ENCODE measurements around the gene RIPOR3.
"Not testable (repeated sequence)": the region's sequence is repeated elsewhere in the genome, so short reads cannot be mapped to it uniquely, and the experiment has no call there.

RIPOR3 gene

DNA sequence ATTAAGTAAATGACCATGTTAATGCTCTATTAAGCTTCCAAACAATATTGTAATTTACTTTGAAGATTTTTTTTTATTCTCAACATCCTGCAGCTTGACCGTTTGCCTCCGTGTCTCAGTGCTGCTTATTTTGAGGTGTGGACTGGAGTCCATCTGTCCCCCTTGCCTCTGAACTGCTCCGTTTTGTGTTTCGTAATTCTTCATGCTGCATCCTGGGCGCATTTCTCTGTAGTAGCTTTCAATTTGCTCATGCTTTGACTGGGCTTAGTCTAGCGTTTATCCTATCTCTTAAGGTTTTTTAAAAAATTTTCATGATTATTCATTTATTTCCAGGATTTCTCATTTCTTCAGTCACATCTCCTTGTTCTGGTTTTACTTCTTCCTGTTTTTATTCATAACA is 143.4 kb downstream of the RIPOR3 start:
- no peak for DNase-seq

DNA sequence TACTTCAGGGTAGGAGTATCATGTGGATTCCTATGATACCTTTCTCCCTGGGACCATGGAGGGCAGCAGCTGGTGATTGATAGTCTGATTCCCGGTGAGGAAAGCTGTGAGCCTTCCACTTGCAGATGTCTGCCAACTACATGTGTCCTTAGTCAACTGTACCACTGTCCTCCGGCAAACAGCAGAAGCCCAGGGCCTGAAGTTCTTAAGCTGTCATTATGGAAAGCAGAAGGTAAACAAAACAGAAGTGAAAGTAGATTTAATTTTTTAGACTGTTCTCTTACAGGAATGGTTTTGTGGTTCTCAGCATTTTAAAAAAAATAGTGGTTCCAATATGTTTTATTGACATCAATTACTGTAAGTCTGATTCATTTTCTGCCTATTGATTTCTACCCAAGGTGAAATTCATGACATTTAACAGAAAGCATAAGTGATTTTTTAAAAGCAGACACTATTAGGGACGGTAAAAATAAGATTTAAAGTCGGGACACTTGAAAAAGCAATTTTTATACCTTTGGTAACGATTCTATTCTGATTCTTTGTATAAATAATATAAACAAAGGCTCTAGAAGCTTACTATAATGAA is 144.5 kb downstream of the RIPOR3 start:
- peak in 1 of 2 experiments; percentile 26 for DNase-seq

DNA sequence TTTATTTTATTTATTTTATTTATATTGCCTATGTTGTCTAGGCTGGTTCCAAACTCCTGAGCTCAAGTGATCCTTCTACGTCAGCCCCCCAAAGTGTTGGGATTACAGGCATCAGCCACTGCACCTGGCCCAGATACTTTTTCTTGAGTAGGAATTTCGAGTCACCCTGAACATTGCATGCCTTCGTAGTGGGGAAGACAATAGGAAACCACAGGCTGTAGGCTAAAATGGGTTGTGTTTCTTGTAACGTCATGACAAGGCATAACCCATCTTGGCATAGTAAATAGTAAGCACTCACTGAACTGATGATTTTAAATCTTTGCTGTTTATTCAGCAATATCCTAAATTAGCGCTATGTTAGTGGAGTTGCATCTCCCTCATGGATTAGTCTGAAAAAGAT is 146.2 kb downstream of the RIPOR3 start:
- no peak for DNase-seq

DNA sequence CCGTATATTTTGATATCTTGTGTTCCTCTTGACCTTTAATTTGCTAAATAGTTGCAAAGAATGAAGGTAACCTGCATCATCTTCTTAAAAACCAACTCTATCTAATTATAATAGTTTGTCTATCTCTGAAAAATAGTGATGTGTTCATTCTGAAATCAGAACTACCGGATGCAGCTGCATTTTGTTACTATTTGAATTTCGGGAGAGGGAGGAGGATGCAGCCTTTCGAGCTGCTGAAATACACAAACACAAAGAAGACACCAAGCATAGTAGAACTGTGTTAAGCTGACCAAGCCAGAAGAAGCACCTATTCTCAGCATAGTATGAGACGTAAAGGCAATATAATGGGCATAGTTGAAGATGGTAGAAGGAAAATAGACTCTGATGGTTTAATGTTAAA is 148.0 kb downstream of the RIPOR3 start:
- DNase-seq = no peak

DNA sequence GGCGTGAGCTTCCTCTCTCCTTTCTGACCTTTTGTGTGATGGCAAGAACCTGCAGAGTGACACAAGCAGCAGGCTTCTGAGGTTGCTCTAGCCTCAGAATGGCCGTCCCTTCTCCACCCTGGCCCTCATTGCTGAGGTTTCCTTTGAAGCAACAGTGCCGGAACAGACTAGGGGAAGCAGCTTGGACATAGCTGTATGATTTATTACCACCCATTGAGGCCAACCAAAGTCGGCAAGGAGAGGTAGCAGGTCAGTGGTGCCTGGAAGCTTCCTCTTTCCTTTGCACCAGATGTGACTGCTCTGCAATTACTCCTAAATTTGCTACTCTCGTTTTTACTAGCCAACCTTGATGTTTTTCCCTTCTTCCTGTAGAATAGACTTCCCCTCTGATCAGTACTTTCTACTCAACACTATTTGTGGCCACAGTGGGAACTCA is 149.7 kb downstream of the RIPOR3 start:
- no peak for DNase-seq

DNA sequence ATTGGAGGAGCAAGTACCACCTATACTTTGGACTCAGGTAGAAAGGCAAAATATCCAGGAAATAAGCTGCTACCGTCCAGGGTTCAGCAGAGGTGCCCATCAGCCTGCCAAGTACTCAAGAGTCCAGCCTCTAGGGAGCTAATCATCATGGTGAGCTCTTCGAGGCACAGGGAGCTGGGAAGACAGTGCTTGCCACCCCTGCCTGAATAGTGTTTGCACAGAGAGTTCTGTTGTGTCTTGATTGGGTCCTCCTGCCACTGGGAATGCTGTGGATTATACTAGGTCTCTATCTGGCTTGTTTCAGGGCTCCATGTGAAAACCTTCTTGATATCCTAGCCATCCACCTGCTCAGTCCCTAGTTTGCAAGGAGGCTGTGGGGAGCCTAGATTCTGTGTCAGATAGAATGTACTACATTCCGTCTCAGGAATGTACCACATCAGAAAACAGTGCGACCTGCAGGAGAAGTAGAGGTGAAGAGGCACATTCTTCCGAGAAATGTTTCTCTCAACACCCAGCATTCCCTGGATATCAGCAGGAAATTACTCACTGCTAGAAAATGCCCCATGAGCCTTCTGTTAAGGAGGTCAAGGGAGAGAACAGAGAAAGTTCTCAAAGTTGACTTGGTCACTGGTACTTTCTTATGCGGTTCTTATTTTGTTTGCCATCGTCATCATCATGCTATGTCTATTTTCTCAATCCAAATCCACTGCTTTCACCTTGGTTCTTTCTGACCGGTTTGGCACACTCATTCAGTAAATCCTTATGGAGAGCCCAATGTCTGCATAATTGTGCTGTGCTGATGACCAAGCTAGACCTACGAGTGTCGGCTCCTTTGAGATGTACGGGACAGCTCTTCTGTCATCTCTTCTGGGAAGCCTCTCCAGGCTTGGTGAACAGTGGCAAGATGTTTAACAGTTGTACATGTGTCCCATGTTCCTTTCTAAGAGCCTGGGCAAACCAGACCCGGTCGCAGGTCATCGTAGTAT is 150.4 kb downstream of the RIPOR3 start:
- peak; percentile 85 to 97 for DNase-seq

DNA sequence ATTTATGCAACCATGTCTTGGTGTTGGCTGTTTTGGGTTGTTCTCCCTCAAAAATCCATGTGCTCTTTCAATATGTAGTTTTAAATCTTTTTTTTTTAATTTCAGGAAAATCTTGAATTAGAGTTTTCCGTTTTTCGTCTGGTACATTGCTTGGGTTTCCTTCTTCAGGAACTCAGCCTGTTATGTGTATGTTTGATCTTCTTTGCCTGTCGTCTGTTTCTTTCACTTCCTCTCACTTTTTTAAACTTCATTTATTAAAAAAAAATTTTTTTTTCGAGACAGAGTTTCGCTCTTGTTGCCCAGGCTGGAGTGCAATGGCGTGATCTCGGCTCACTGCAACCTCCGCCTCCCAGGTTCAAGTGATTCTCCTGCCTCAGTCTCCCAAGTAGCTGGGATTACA is 151.5 kb downstream of the RIPOR3 start:
- not testable (repeated sequence) for DNase-seq

DNA sequence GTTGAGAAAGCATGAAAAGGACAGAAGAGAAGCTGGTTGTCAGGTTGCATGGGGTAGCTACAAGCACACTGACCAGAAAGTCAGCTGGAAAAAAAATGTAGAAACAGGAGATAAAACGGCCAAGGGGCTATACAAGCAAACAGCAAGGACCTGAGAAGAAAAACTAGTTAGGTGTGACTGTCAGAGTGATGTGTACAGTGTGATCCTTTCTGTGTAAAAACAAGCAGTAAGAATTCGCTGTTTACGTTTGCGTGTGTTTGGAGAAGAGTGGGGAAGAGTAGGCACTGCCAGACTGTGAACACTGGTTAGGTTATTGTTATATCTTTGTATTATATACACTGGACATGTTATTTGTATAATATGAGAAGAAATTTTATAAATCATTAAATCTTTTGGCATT is 153.1 kb downstream of the RIPOR3 start:
- DNase-seq = no peak

DNA sequence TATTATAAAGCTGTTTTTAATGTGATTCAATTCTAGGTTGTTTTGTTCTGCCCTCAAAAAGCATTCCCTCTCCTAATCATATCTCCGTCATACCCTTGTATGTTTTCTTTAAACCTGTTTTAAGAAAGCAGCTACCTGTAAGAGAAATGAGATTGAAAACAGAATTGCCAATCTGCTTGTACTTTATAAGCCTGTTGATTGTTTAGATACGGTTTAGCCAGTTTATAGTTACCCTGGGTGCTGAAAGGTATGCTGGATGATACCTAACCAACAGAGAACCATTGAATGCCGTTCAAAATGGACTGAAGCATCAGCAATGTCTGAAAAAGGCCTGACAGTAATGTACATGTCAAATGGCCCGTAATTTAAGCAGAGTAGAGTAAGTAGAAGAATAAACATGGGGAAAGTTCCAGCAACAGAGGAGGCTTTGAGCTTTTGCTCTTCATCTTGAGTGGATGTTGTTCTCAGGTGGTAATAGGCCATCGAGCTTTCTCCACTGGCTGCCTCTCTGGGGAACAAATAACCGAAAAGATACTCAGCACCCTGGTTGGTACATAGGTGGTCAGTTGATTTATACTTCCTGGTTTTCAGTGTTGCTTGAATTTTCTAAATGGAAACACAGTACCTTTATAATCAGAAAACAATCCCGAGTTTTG is 153.7 kb downstream of the RIPOR3 start:
- DNase-seq = no peak

DNA sequence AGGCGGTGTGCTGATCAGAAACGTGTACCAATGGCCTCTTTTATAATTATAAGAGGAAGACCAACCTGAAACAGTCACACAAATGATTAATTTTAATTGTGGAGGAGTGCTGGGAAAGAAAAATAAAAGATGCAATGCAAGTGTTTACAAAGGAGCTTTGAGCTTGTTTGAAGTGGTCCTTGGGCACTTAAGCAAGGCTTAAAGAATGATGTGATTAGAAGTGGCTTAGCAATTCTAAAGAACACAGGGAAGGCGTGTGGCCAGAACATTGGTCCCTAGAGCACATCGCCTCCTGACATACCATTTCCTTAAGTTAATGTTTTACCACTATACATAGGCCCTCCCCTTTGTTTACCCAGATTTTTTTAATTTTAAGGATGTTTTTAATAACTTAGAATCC is 155.0 kb downstream of the RIPOR3 start:
- DNase-seq = no peak
